K562 (cell line): ENCODE data around the gene REPS1. TPM values are rescaled to one million over a fixed set of nuclear protein-coding genes. Genes with fewer than 3 reads are reported as not detected.
A peak's percentile ranks its signal among the peaks of the same experiment; 100 is the strongest.

Experiments
- ADNP ChIP-seq: fragments of 200-800 bp; sonication (Bioruptor generic); IDR thresholded peaks from 2 replicates; pipeline ENCODE4 v1.6.1; 2016; ENCODE audit warnings: missing genetic modification characterization, missing compliant biosample characterization
- CEBPG ChIP-seq, 3 experiments: fragments of 200-800 bp in 1 of 3; sonication (Bioruptor generic) in 1 of 3; sonication (generic) in 1 of 3; formaldehyde crosslinking in 1 of 3; IDR thresholded peaks in 2 of 3; conservative IDR thresholded peaks in 1 of 3; 2 replicates each; pipeline versions ENCODE4 v1.6.1 to v1.8.0; 2016 to 2022; ENCODE audit warnings: missing compliant biosample characterization in 2 of 3, missing genetic modification characterization in 2 of 3, mild to moderate bottlenecking in 1 of 3, missing genetic modification reagents in 1 of 3
- CREM ChIP-seq: IDR thresholded peaks from 2 replicates; pipeline ENCODE4 v1.6.1; 2014; ENCODE audit warnings: antibody characterized with exemption, low read depth
- ETV5 ChIP-seq: sonication (generic); formaldehyde crosslinking; IDR thresholded peaks from 2 replicates; pipeline ENCODE4 v1.4.0; 2020; ENCODE audit warnings: low read depth, mild to moderate bottlenecking, missing genetic modification reagents
- FOXP1 ChIP-seq: sonication (generic); formaldehyde crosslinking; IDR thresholded peaks from 2 replicates; pipeline ENCODE4 v1.8.0; 2022; ENCODE audit warnings: mild to moderate bottlenecking, missing genetic modification reagents
- HCFC1 ChIP-seq: IDR thresholded peaks from 2 replicates; pipeline ENCODE4 v1.6.1; 2012; ENCODE audit warnings: low read depth, low read length, improper control_type of control experiment
- MTF1 ChIP-seq: fragments of 250-450 bp; sonication (Bioruptor Pico); IDR thresholded peaks from 2 replicates; pipeline ENCODE4 v1.9.0; 2021; ENCODE audit warnings: moderate library complexity, mild to moderate bottlenecking, inconsistent platforms, borderline replicate concordance
- NFIC ChIP-seq: fragments of 450-650 bp; IDR thresholded peaks from 2 replicates; pipeline ENCODE4 v1.6.1; 2017; ENCODE audit warnings: mild to moderate bottlenecking, inconsistent platforms
- NRF1 ChIP-seq, 2 experiments: fragments of 450-650 bp; IDR thresholded peaks in 1 of 2; conservative IDR thresholded peaks in 1 of 2; 2 replicates each; pipeline ENCODE4 v1.6.1; 2014; ENCODE audit warnings: mild to moderate bottlenecking in 2 of 2
- SIN3B ChIP-seq: fragments of 450-650 bp; IDR thresholded peaks from 2 replicates; pipeline ENCODE4 v1.6.1; 2017; ENCODE audit warnings: low read depth, mild to moderate bottlenecking, moderate library complexity
- SMAD3 ChIP-seq: fragments of 450-650 bp; formaldehyde crosslinking; conservative IDR thresholded peaks from 2 replicates; pipeline ENCODE4 v1.4.0; 2020; ENCODE audit warnings: mild to moderate bottlenecking
- U2AF1 ChIP-seq: fragments of 200-400 bp; formaldehyde crosslinking; optimal IDR thresholded peaks from 2 replicates; pipeline ENCODE3; 2017; ENCODE audit warnings: mild to moderate bottlenecking, low read depth, low read length, moderate library complexity
- ZBTB7A ChIP-seq: IDR thresholded peaks from 2 replicates; pipeline ENCODE4 v1.6.1; 2011; ENCODE audit warnings: low read depth, mild to moderate bottlenecking, low read length, moderate library complexity, borderline replicate concordance; ENCODE audit not compliant: control insufficient read depth
- ZNF57 ChIP-seq: fragments of 450-650 bp; formaldehyde crosslinking; IDR thresholded peaks from 2 replicates; pipeline ENCODE4 v1.4.0; 2020; ENCODE audit warnings: mild to moderate bottlenecking, moderate library complexity
- polyA plus RNA-seq, 8 experiments: library from polyadenylated mRNA; depleted of rRNA in 4 of 8; stranded (reverse) in 5 of 8; unstranded in 3 of 8; fragments of >200 nt; fragmentation: Nextera tagmentation in 2 of 8; fragmentation: Illumina TruSeq in 1 of 8; extraction: Ambion mirVana in 2 of 8; extraction: Trizol in 1 of 8; gene quantifications; 2 replicates each; pipeline versions ENCODE4 v1.2.1 to v1.2.3, GENCODE V29; 2011 to 2014; ENCODE audit warnings: inconsistent platforms in 1 of 8, missing spikeins in 1 of 8
- total RNA-seq, 7 experiments: library from RNA; depleted of rRNA in 6 of 7; stranded (reverse); fragments of >200 nt in 6 of 7; fragmentation: Illumina TruSeq in 2 of 7; extraction: Trizol in 2 of 7; gene quantifications; 2 replicates each; pipeline versions ENCODE4 v1.2.1 to v1.2.3, GENCODE V29; 2011 to 2021; ENCODE audit warnings: low replicate concordance in 1 of 7
- TF ChIP-seq, protein P1 (sequence below): sonication (generic); formaldehyde crosslinking; IDR thresholded peaks from 2 replicates; pipeline ENCODE4 v1.8.0; 2022; ENCODE audit warnings: mild to moderate bottlenecking, missing genetic modification reagents
- TF ChIP-seq, protein P2 (sequence below): sonication (generic); formaldehyde crosslinking; IDR thresholded peaks from 2 replicates; pipeline ENCODE4 v1.8.0; 2022; ENCODE audit warnings: mild to moderate bottlenecking, missing genetic modification reagents
- TF ChIP-seq, protein P3 (sequence below), 2 experiments: fragments of 450-650 bp; conservative IDR thresholded peaks; 2 replicates each; pipeline ENCODE4 v1.6.1; 2017; ENCODE audit warnings: mild to moderate bottlenecking in 2 of 2, moderate library complexity in 2 of 2

Gene REPS1
- total and polyA plus RNA-seq, 9 of the 15 experiments (the other 6 are each of a cell fraction or from before 2014, with no cell fraction given) = 7.9 to 36.0 (median 27.8) TPM

DNA sequence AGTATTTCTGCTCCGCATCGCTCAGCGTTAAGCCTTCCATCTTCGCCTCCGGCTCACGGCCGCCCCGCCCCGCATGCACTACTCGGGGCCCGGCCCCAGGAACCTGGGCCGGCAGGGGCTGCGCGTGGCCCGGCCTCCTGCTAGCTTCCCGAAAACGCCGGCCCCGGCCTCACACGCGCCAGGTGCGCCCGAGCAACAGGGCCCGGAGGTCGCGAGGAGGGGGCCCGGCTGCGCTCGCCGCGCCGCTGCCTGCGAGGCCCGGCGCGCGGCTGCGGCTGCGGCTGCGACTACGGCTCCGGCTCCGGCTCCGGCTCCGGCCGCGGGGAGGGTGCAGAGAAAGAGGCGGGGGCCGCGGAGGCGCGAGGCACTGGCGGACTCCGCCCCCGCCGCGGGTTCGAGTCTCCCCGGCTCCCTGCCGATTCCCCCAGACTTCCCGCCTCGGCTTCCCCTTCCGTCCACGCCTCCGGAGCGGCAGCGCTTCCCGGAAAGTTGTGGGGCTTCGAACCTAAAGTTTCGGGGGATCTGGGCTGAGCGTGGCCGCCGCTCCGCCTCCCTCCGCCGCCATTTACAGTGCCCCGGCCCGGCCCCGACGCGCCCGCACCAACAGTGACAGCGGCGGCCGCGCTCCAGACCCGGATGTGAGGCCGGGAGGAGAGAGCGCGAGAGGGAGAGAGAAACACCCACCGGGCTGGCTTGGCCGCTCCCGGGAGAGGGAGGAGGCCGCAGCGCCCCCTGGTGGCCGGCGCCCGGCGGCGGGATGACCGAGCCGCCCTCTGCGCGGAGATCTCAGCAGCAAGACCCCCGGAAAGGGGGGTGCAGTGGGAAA lies at the start of gene REPS1 (continued):
- TF ChIP-seq CEBPG (CRISPR knock-in tag; IDR thresholded peaks at IDR 0.05) (no peak), CEBPG (tag; conservative IDR thresholded peaks at IDR 0.05 in 1 of 2, IDR thresholded peaks at IDR 0.05 in 1 of 2) (no peak), ADNP (no peak), NRF1 (conservative IDR thresholded peaks at IDR 0.05 in 1 of 2, IDR thresholded peaks at IDR 0.05 in 1 of 2) (peak; percentile 21 to 38; a peak in 3 of 4 replicates), ZBTB7A (peak; percentile 98), ETV5 (peak; percentile 59), HCFC1 (peak; percentile 52; the same call in 1 of the 2 replicates), ZNF57 (CRISPR knock-in tag) (no peak), NFIC (peak; percentile 20; the same call in 1 of the 2 replicates), FOXP1 (no peak), MTF1 (CRISPR knock-in tag) (no peak), U2AF1 (peak; percentile 26), CREM (peak; percentile 52; the same call in 1 of the 2 replicates), SIN3B (peak; percentile 54), SMAD3 (no peak)
- TF ChIP-seq, protein P1, sequence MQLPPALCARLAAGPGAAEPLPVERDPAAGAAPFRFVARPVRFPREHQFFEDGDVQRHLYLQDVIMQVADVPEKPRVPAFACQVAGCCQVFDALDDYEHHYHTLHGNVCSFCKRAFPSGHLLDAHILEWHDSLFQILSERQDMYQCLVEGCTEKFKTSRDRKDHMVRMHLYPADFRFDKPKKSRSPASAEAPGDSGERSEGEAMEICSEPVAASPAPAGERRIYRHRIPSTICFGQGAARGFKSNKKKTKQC = peak; percentile 77; the same call in 1 of the 2 replicates
- TF ChIP-seq, protein P2, sequence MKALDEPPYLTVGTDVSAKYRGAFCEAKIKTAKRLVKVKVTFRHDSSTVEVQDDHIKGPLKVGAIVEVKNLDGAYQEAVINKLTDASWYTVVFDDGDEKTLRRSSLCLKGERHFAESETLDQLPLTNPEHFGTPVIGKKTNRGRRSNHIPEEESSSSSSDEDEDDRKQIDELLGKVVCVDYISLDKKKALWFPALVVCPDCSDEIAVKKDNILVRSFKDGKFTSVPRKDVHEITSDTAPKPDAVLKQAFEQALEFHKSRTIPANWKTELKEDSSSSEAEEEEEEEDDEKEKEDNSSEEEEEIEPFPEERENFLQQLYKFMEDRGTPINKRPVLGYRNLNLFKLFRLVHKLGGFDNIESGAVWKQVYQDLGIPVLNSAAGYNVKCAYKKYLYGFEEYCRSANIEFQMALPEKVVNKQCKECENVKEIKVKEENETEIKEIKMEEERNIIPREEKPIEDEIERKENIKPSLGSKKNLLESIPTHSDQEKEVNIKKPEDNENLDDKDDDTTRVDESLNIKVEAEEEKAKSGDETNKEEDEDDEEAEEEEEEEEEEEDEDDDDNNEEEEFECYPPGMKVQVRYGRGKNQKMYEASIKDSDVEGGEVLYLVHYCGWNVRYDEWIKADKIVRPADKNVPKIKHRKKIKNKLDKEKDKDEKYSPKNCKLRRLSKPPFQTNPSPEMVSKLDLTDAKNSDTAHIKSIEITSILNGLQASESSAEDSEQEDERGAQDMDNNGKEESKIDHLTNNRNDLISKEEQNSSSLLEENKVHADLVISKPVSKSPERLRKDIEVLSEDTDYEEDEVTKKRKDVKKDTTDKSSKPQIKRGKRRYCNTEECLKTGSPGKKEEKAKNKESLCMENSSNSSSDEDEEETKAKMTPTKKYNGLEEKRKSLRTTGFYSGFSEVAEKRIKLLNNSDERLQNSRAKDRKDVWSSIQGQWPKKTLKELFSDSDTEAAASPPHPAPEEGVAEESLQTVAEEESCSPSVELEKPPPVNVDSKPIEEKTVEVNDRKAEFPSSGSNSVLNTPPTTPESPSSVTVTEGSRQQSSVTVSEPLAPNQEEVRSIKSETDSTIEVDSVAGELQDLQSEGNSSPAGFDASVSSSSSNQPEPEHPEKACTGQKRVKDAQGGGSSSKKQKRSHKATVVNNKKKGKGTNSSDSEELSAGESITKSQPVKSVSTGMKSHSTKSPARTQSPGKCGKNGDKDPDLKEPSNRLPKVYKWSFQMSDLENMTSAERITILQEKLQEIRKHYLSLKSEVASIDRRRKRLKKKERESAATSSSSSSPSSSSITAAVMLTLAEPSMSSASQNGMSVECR (CRISPR knock-in tag) = peak; percentile 52; the same call in 1 of the 2 replicates
- TF ChIP-seq, protein P3, sequence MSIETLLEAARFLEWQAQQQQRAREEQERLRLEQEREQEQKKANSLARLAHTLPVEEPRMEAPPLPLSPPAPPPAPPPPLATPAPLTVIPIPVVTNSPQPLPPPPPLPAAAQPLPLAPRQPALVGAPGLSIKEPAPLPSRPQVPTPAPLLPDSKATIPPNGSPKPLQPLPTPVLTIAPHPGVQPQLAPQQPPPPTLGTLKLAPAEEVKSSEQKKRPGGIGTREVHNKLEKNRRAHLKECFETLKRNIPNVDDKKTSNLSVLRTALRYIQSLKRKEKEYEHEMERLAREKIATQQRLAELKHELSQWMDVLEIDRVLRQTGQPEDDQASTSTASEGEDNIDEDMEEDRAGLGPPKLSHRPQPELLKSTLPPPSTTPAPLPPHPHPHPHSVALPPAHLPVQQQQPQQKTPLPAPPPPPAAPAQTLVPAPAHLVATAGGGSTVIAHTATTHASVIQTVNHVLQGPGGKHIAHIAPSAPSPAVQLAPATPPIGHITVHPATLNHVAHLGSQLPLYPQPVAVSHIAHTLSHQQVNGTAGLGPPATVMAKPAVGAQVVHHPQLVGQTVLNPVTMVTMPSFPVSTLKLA (conservative IDR thresholded peaks at IDR 0.05) = peak; percentile 61 to 84; a peak in 3 of 4 replicates
